DND-41 (cell line): ENCODE measurements around the gene AP1S3.
A peak's percentile ranks its signal among the peaks of the same experiment; 100 is the strongest.

Experiments
- ATAC-seq: fragments of 200-7000 bp; cut with Tn5 transposase; 3 replicates; pipeline ENCODE4 v1.9.1; 2021; ENCODE audit warnings: low read depth; ENCODE audit not compliant: insufficient read depth
- DNase-seq: peaks from one replicate; pipeline ENCODE4 v3.0.0-alpha.2; 2020
- H2AFZ ChIP-seq: 2 replicates; pipeline ENCODE4 v1.6.0; 2012; ENCODE audit warnings: low read depth, low read length
- H3K27ac ChIP-seq: 2 replicates; pipeline ENCODE4 v1.5.1; 2012; ENCODE audit warnings: low read length, inconsistent platforms
- H3K27me3 ChIP-seq: fragments of 200-600 bp; sonication (generic); 2 replicates; pipeline ENCODE4 v1.6.0; 2012; ENCODE audit warnings: low read length, mild to moderate bottlenecking, inconsistent platforms; ENCODE audit not compliant: insufficient read depth, poor library complexity
- H3K36me3 ChIP-seq: 2 replicates; pipeline ENCODE4 v1.5.1; 2012; ENCODE audit warnings: low read length, inconsistent platforms; ENCODE audit not compliant: insufficient read depth
- H3K4me1 ChIP-seq: 2 replicates; pipeline ENCODE4 v1.5.1; 2012; ENCODE audit warnings: mild to moderate bottlenecking, low read length; ENCODE audit not compliant: insufficient read depth
- H3K4me2 ChIP-seq: 2 replicates; pipeline ENCODE4 v1.6.0; 2012; ENCODE audit warnings: mild to moderate bottlenecking, moderate library complexity, low read length, inconsistent platforms; ENCODE audit not compliant: insufficient read depth
- H3K4me3 ChIP-seq, 2 experiments: fragments of 200-600 bp in 1 of 2; shearing (Covaris generic) in 1 of 2; 2 replicates each; pipeline ENCODE4 v1.5.1; 2012 to 2016; ENCODE audit warnings: inconsistent platforms in 2 of 2, low read length in 2 of 2, mild to moderate bottlenecking in 2 of 2, low read depth in 1 of 2, moderate library complexity in 1 of 2
- H3K79me2 ChIP-seq: 2 replicates; pipeline ENCODE4 v1.6.0; 2012; ENCODE audit warnings: low read length, inconsistent platforms; ENCODE audit not compliant: insufficient read depth
- H3K9ac ChIP-seq: 2 replicates; pipeline ENCODE4 v1.6.0; 2012; ENCODE audit warnings: low read depth, mild to moderate bottlenecking, inconsistent platforms, low read length, moderate library complexity
- H3K9me3 ChIP-seq: 2 replicates; pipeline ENCODE4 v1.5.1; 2012; ENCODE audit warnings: low read length, moderate library complexity, mild to moderate bottlenecking, inconsistent platforms; ENCODE audit not compliant: insufficient read depth, severe bottlenecking
- H4K20me1 ChIP-seq: 2 replicates; pipeline ENCODE4 v1.6.0; 2012; ENCODE audit warnings: low read length; ENCODE audit not compliant: insufficient read depth
- EZH2 ChIP-seq: IDR thresholded peaks from 3 replicates; pipeline ENCODE4 v1.6.1; 2012; ENCODE audit warnings: borderline replicate concordance, low read depth, mild to moderate bottlenecking, moderate library complexity, low read length, inconsistent platforms; ENCODE audit not compliant: severe bottlenecking
- TF ChIP-seq, protein P1 (sequence below): IDR thresholded peaks from 2 replicates; pipeline ENCODE4 v1.5.1; 2012; ENCODE audit warnings: borderline replicate concordance, low read length, moderate library complexity, mild to moderate bottlenecking; ENCODE audit not compliant: poor library complexity, severe bottlenecking; ENCODE audit errors: extremely low read depth

AP1S3 gene

DNA sequence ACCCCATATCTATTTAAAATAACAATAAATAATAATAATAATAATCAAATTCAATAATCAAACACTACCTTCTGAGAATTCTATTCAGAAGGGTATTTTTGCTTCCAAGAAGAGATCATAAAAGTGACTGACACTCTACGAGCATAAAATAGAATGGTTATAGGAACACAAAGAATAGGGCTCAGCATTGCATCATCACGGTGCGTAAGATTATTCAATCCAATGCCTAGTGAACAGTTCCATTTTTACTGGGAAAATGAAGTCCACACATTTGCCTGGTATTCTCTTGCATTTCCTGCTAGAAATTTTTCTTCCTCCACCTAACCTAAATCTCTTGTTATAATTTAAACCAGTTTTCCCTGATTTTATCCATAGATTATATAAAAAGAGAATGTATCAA, 55.8 kb downstream of the AP1S3 start:
- no peaks in the 10 kb centered on the region for H3K79me2 ChIP-seq
- no peak for DNase-seq
- no peak overlapping the region for H3K9ac ChIP-seq
- H3K4me1 ChIP-seq: no peaks in the 10 kb centered on the region
- H3K4me2 ChIP-seq: no peak overlapping the region
- no peaks in the 10 kb centered on the region for H3K27me3 ChIP-seq
- no peak for ATAC-seq
- TF ChIP-seq EZH2: no peak
- TF ChIP-seq, protein P1, sequence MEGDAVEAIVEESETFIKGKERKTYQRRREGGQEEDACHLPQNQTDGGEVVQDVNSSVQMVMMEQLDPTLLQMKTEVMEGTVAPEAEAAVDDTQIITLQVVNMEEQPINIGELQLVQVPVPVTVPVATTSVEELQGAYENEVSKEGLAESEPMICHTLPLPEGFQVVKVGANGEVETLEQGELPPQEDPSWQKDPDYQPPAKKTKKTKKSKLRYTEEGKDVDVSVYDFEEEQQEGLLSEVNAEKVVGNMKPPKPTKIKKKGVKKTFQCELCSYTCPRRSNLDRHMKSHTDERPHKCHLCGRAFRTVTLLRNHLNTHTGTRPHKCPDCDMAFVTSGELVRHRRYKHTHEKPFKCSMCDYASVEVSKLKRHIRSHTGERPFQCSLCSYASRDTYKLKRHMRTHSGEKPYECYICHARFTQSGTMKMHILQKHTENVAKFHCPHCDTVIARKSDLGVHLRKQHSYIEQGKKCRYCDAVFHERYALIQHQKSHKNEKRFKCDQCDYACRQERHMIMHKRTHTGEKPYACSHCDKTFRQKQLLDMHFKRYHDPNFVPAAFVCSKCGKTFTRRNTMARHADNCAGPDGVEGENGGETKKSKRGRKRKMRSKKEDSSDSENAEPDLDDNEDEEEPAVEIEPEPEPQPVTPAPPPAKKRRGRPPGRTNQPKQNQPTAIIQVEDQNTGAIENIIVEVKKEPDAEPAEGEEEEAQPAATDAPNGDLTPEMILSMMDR: no peak
- H3K4me3 ChIP-seq: no peak overlapping the region
- H2AFZ ChIP-seq: no peak overlapping the region
- no peaks in the 10 kb centered on the region for H3K9me3 ChIP-seq
- no peak overlapping the region for H3K27ac ChIP-seq
- H3K36me3 ChIP-seq: no peaks in the 10 kb centered on the region
- no peaks in the 10 kb centered on the region for H4K20me1 ChIP-seq

DNA sequence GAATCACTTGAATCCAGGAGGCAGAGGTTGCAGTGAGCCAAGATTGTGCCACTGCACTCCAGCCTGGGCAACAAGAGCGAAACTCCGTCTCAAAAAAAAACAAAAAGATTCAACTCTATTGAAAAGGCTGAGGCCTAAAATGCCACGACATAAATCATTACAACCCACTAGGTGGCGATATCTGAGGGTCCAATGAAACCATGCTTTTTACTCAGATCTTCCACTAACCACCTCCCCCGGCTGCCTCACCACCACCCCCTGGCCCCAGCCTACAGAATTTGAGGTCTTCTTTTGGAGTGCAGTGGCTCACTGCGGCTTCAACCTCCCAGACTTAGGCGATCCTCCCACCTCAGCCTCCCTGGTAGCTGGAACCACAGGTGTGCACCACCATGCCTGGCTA, 57.5 kb downstream of the AP1S3 start:
- H3K4me3 ChIP-seq: no peak overlapping the region
- H3K4me1 ChIP-seq: no peaks in the 10 kb centered on the region
- no peak overlapping the region for H3K27ac ChIP-seq
- TF ChIP-seq, protein P1: peak; percentile 58
- no peak for TF ChIP-seq EZH2
- no peaks in the 10 kb centered on the region for H3K9me3 ChIP-seq
- H3K36me3 ChIP-seq: no peaks in the 10 kb centered on the region
- H3K79me2 ChIP-seq: no peaks in the 10 kb centered on the region
- H3K27me3 ChIP-seq: no peaks in the 10 kb centered on the region
- H2AFZ ChIP-seq: no peak overlapping the region
- no peaks in the 10 kb centered on the region for H4K20me1 ChIP-seq
- peak; percentile 80 for ATAC-seq
- H3K4me2 ChIP-seq: no peak overlapping the region
- H3K9ac ChIP-seq: no peak overlapping the region
- DNase-seq: peak; percentile 45

DNA sequence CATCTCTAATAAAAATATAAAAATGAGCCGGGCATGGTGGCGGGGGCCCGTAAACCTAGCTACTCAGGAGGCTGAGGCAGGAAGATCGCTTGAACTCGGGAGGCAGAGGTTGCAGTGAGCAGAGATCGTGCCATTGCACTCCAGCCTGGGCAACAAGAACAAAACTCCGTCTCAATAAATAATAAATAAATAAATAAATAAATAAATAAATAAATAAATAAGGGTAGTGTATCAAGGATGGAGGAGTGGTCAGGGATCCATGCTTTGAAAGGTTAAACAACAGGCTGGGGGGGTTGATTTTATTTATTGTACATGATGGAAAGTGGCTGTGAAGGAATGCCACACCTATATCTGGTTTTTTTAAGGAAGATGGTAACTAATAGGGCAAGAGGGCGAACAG, 63.2 kb downstream of the AP1S3 start:
- no peak overlapping the region for H3K4me2 ChIP-seq
- DNase-seq: no peak
- H3K4me3 ChIP-seq: no peak overlapping the region
- no peak overlapping the region for H3K27ac ChIP-seq
- H3K27me3 ChIP-seq: no peaks in the 10 kb centered on the region
- no peak overlapping the region for H3K9ac ChIP-seq
- H3K79me2 ChIP-seq: no peaks in the 10 kb centered on the region
- H3K9me3 ChIP-seq: no peaks in the 10 kb centered on the region
- no peak for ATAC-seq
- TF ChIP-seq, protein P1: no peak
- TF ChIP-seq EZH2: no peak
- no peak overlapping the region for H2AFZ ChIP-seq
- no peaks in the 10 kb centered on the region for H4K20me1 ChIP-seq
- no peaks in the 10 kb centered on the region for H3K36me3 ChIP-seq
- H3K4me1 ChIP-seq: no peaks in the 10 kb centered on the region

DNA sequence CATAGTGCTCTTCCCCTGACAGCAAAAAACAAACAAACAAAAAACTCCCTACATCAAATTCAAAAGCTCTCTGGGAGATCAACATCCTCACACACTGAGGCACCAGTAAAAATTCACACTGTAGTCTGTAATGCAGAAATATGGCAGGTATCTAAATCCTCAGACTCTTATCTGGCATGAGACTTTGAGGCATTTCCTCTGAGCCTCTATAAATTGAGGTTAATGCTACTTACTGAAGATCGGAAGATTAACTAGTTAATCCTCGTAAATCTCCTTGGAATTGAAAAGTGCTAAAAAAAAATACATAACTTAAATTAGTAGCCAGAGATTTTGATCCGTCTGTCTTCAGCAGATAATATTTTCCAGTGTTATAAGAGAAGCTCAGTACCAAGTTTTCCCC, 65.0 kb downstream of the AP1S3 start:
- Histone ChIP-seq H3K9me3 (no peaks in the 10 kb centered on the region), H3K4me3 (no peak overlapping the region), H3K4me2 (no peak overlapping the region), H2AFZ (no peak overlapping the region), H4K20me1 (no peaks in the 10 kb centered on the region), H3K27ac (no peak overlapping the region), H3K27me3 (no peaks in the 10 kb centered on the region), H3K36me3 (no peaks in the 10 kb centered on the region), H3K79me2 (no peaks in the 10 kb centered on the region), H3K4me1 (no peaks in the 10 kb centered on the region), H3K9ac (no peak overlapping the region)
- no peak for ATAC-seq
- TF ChIP-seq EZH2: no peak
- TF ChIP-seq, protein P1: no peak
- DNase-seq: no peak
